Neural cell (in vitro differentiated cells): Measurements from ENCODE around the gene SCFD1. TPM values are rescaled to one million over a fixed set of nuclear protein-coding genes. Genes with fewer than 3 reads are reported as not detected.

ENCODE experiments used
- H2AFZ ChIP-seq: fragments of 200-600, 300-800 bp; sonication (generic), shearing (Covaris generic); 2 replicates; pipeline ENCODE4 v1.6.0; 2014; ENCODE audit warnings: low read depth, mild to moderate bottlenecking, antibody characterized with exemption, low read length, moderate library complexity
- H3F3A ChIP-seq: fragments of 200-600 bp; shearing (Covaris generic); 2 replicates; pipeline ENCODE4 v1.6.1; 2016; ENCODE audit warnings: mild to moderate bottlenecking, moderate library complexity, mixed read lengths, antibody characterized with exemption, low read length; ENCODE audit not compliant: insufficient read depth, poor library complexity, severe bottlenecking
- H3K27ac ChIP-seq: fragments of 200-600, 300-800 bp; sonication (generic), shearing (Covaris generic); 2 replicates; pipeline ENCODE4 v1.5.1; 2014; ENCODE audit warnings: mild to moderate bottlenecking, low read length, moderate library complexity
- H3K27me3 ChIP-seq: fragments of 300-800, 200-600 bp; sonication (generic), shearing (Covaris generic); 2 replicates; pipeline ENCODE4 v1.6.0; 2014; ENCODE audit warnings: mild to moderate bottlenecking, low read depth, low read length, moderate library complexity; ENCODE audit not compliant: insufficient read depth
- H3K36me3 ChIP-seq: fragments of 300-800, 200-600 bp; sonication (generic), shearing (Covaris generic); 2 replicates; pipeline ENCODE4 v1.5.1; 2014; ENCODE audit warnings: mild to moderate bottlenecking, antibody characterized with exemption, low read length, moderate library complexity; ENCODE audit not compliant: insufficient read depth
- H3K4me2 ChIP-seq: fragments of 300-800, 200-600 bp; sonication (generic), shearing (Covaris generic); 2 replicates; pipeline ENCODE4 v1.6.0; 2014; ENCODE audit warnings: mild to moderate bottlenecking, low read length
- H3K4me3 ChIP-seq: fragments of 300-800, 200-600 bp; sonication (generic), shearing (Covaris generic); 2 replicates; pipeline ENCODE4 v1.5.1; 2014; ENCODE audit warnings: mild to moderate bottlenecking, low read length, moderate library complexity
- H3K79me2 ChIP-seq: fragments of 200-600 bp; shearing (Covaris generic); replicated peaks from 2 replicates; pipeline ENCODE4 v1.6.0; 2014; ENCODE audit warnings: mild to moderate bottlenecking, low read length, moderate library complexity; ENCODE audit not compliant: insufficient read depth
- H3K9ac ChIP-seq: fragments of 300-800, 200-600 bp; sonication (generic), shearing (Covaris generic); 2 replicates; pipeline ENCODE4 v1.6.1; 2016; ENCODE audit warnings: mild to moderate bottlenecking, low read length, mixed read lengths
- H3K9me2 ChIP-seq: fragments of 200-600 bp; shearing (Covaris generic); 2 replicates; pipeline ENCODE4 v1.6.1; 2016; ENCODE audit warnings: mild to moderate bottlenecking, low read length, mixed read lengths; ENCODE audit not compliant: insufficient read depth
- H3K9me3 ChIP-seq: fragments of 200-600, 300-800 bp; sonication (generic), shearing (Covaris generic); 2 replicates; pipeline ENCODE4 v1.6.1; 2016; ENCODE audit warnings: mild to moderate bottlenecking, mixed run types, low read length, moderate library complexity, mixed read lengths
- H4K20me1 ChIP-seq: fragments of 200-600 bp; shearing (Covaris generic); 2 replicates; pipeline ENCODE4 v1.6.1; 2016; ENCODE audit warnings: mild to moderate bottlenecking, mixed run types; ENCODE audit not compliant: insufficient read depth
- CTCF ChIP-seq: fragments of 450-650 bp; IDR thresholded peaks from 2 replicates; pipeline ENCODE4 v1.5.1; 2014; ENCODE audit warnings: antibody characterized with exemption, mild to moderate bottlenecking, moderate library complexity; ENCODE audit not compliant: poor library complexity, severe bottlenecking
- EP300 ChIP-seq: fragments of 450-650 bp; conservative IDR thresholded peaks from 2 replicates; pipeline ENCODE4 v1.6.1; 2014; ENCODE audit warnings: antibody characterized with exemption, mild to moderate bottlenecking, moderate library complexity; ENCODE audit not compliant: poor library complexity, severe bottlenecking
- EZH2 ChIP-seq: fragments of 200-600, 300-800 bp; shearing (Covaris generic), sonication (generic); IDR thresholded peaks from 2 replicates; pipeline ENCODE4 v1.6.1; 2014; ENCODE audit warnings: antibody characterized with exemption, low read length, borderline replicate concordance, mild to moderate bottlenecking; ENCODE audit not compliant: insufficient read depth, poor library complexity, severe bottlenecking
- MXI1 ChIP-seq: fragments of 450-650 bp; conservative IDR thresholded peaks from 2 replicates; pipeline ENCODE4 v1.6.1; 2014; ENCODE audit warnings: antibody characterized with exemption, mild to moderate bottlenecking; ENCODE audit not compliant: poor library complexity, severe bottlenecking
- POLR2AphosphoS5 ChIP-seq: IDR thresholded peaks from 2 replicates; pipeline ENCODE4 v1.6.1; 2012
- RAD21 ChIP-seq: fragments of 450-650 bp; conservative IDR thresholded peaks from 2 replicates; pipeline ENCODE4 v1.6.1; 2014; ENCODE audit warnings: antibody characterized with exemption, mild to moderate bottlenecking, moderate library complexity
- SMC3 ChIP-seq: fragments of 450-650 bp; conservative IDR thresholded peaks from 2 replicates; pipeline ENCODE4 v1.6.1; 2014; ENCODE audit warnings: antibody characterized with exemption, mild to moderate bottlenecking, moderate library complexity; ENCODE audit not compliant: poor library complexity
- TAF1 ChIP-seq: IDR thresholded peaks from 2 replicates; pipeline ENCODE4 v1.6.1; 2012; ENCODE audit warnings: low read depth
- polyA plus RNA-seq: library from polyadenylated mRNA; depleted of rRNA; stranded (reverse); fragments of >200 nt; gene quantifications from 2 replicates; pipeline ENCODE4 v1.2.3, GENCODE V29; 2014
- TF ChIP-seq, protein P1 (sequence below): IDR thresholded peaks from 2 replicates; pipeline ENCODE4 v1.6.1; 2012; ENCODE audit warnings: borderline replicate concordance

Gene SCFD1
- polyA plus RNA-seq, 1 donor from 2014 or later: 99.4 TPM

DNA sequence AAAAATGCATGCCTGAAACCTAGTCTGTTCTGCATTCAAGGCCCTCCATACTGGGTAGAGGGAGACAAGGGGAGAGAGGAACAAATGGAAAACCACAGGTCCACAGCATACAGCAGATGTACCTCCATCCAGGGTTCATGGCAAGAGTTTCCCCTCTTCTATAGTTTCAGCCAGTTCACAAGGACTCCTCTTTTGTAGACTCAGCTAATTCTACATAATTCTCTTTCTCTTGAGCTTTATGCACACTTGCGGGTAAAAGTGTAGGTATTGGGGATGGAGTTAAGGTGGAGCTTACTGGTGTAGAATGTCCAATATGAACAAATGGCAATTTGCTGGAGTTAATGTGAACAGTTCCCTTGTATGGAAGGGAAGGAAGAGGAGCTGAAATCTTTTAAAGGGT is 39.7 kb upstream of the SCFD1 start:
- TF ChIP-seq POLR2AphosphoS5 (no peak), EP300 (no peak), CTCF (no peak), TAF1 (no peak), MXI1 (no peak), SMC3 (no peak), EZH2 (no peak), RAD21 (no peak)
- TF ChIP-seq, protein P1, sequence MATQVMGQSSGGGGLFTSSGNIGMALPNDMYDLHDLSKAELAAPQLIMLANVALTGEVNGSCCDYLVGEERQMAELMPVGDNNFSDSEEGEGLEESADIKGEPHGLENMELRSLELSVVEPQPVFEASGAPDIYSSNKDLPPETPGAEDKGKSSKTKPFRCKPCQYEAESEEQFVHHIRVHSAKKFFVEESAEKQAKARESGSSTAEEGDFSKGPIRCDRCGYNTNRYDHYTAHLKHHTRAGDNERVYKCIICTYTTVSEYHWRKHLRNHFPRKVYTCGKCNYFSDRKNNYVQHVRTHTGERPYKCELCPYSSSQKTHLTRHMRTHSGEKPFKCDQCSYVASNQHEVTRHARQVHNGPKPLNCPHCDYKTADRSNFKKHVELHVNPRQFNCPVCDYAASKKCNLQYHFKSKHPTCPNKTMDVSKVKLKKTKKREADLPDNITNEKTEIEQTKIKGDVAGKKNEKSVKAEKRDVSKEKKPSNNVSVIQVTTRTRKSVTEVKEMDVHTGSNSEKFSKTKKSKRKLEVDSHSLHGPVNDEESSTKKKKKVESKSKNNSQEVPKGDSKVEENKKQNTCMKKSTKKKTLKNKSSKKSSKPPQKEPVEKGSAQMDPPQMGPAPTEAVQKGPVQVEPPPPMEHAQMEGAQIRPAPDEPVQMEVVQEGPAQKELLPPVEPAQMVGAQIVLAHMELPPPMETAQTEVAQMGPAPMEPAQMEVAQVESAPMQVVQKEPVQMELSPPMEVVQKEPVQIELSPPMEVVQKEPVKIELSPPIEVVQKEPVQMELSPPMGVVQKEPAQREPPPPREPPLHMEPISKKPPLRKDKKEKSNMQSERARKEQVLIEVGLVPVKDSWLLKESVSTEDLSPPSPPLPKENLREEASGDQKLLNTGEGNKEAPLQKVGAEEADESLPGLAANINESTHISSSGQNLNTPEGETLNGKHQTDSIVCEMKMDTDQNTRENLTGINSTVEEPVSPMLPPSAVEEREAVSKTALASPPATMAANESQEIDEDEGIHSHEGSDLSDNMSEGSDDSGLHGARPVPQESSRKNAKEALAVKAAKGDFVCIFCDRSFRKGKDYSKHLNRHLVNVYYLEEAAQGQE: no peak
- H3K9me2 ChIP-seq: no peaks in the 10 kb centered on the region
- no peak overlapping the region for H3K27ac ChIP-seq
- no peak overlapping the region for H3K4me2 ChIP-seq
- peaks cover 69% of the 10 kb centered on the region for H3K79me2 ChIP-seq
- H3K9me3 ChIP-seq: no peaks in the 10 kb centered on the region
- H4K20me1 ChIP-seq: no peaks in the 10 kb centered on the region
- H3K36me3 ChIP-seq: peaks cover 18% of the 10 kb centered on the region
- H3F3A ChIP-seq: no peaks in the 10 kb centered on the region
- H3K9ac ChIP-seq: no peak overlapping the region
- no peak overlapping the region for H3K4me3 ChIP-seq
- H2AFZ ChIP-seq: no peak overlapping the region
- no peaks in the 10 kb centered on the region for H3K27me3 ChIP-seq

DNA sequence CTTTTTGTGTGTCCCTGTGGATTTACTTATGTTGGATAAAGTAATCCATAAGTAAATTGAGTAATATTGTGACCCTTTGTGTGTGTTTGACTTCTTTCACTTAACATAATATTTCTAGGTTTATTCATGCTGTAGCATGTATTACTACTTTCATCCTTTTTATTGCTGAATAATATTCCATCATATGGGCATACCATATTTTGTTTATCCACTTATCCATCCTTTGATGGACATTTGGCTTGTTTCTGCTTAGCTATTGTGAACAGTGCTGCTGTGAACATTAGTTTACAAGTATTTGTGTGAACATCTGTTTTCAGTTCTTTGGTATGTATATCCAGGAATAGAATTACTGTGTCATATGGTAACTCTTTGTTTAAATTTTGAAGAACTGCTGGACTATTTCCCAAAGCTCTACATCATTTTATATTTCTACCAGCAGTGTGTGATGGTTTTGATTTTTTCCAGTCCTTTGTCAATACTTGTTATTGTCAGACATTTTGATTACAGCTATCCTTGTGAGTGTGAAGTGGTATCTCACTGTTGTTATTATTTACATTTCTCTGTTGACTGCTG is 38.0 kb upstream of the SCFD1 start:
- TF ChIP-seq RAD21 (no peak), TAF1 (no peak), EP300 (no peak), POLR2AphosphoS5 (no peak), SMC3 (no peak), EZH2 (no peak)
- TF ChIP-seq, protein P1: no peak
- no peak overlapping the region for H3K27ac ChIP-seq
- H3K79me2 ChIP-seq: peaks cover 55% of the 10 kb centered on the region

More for the DNA sequence above, 38.0 kb upstream of the SCFD1 start:
- Histone ChIP-seq H3K9ac (no peak overlapping the region), H3K4me2 (no peak overlapping the region), H2AFZ (no peak overlapping the region), H3K36me3 (peaks cover 18% of the 10 kb centered on the region), H3K9me2 (no peaks in the 10 kb centered on the region), H3K4me3 (no peak overlapping the region), H3K27me3 (no peaks in the 10 kb centered on the region), H4K20me1 (no peaks in the 10 kb centered on the region), H3F3A (no peaks in the 10 kb centered on the region), H3K9me3 (no peaks in the 10 kb centered on the region)
